Stimulated activated naive B cell treated with anti-CD40 and anti-IgM and Interleukin-4, amounts not matched to agents 10 μg/mL and 1 μg/mL and 100 μg/mL, for 72 hours (primary cell): ENCODE measurements around the gene LDLRAD3.

Experiments used
- ATAC-seq, 2 donors: fragments of 150-1000 bp; cut with Tn5 transposase; replicated peaks; 2 replicates each; pipeline ENCODE4 v1.10.0; 2021; ENCODE audit warnings: moderate library complexity in 1 of 2
- DNase-seq: peaks from one replicate; pipeline ENCODE4 v3.0.0; 2021
- H3K27ac Mint-ChIP-seq: one replicate; pipeline ENCODE4 v1.8.0; 2022; ENCODE audit warnings: mild to moderate bottlenecking, mixed read lengths
- H3K27me3 Mint-ChIP-seq, 2 donors: one replicate each; pipeline ENCODE4 v1.8.0; 2022; ENCODE audit warnings: mixed read lengths in 2 of 2
- H3K36me3 Mint-ChIP-seq, 2 donors: one replicate each; pipeline ENCODE4 v1.8.0; 2022; ENCODE audit warnings: mixed read lengths in 2 of 2, mild to moderate bottlenecking in 1 of 2
- H3K4me1 Mint-ChIP-seq, 2 donors: one replicate each; pipeline ENCODE4 v1.8.0; 2022; ENCODE audit warnings: mixed read lengths in 2 of 2, mild to moderate bottlenecking in 1 of 2
- H3K4me3 Mint-ChIP-seq, 2 donors: one replicate each; pipeline ENCODE4 v1.8.0; 2022; ENCODE audit warnings: mild to moderate bottlenecking in 2 of 2, mixed read lengths in 2 of 2, moderate library complexity in 1 of 2
- H3K9me3 Mint-ChIP-seq, 2 donors: one replicate each; pipeline ENCODE4 v1.8.0; 2022; ENCODE audit warnings: mixed read lengths in 2 of 2, mild to moderate bottlenecking in 1 of 2

LDLRAD3 gene

GRCh38 chr11:35912883-35913624, 30.8 kb upstream of the LDLRAD3 start:
- peaks cover 4 to 6% of the 10 kb centered on the region in 2 donors for H3K27me3 Mint-ChIP-seq
- ATAC-seq (no peak), DNase-seq (no peak)
- H3K4me1 Mint-ChIP-seq: no peaks in the 10 kb centered on the region
- no peak overlapping the region for H3K4me3 Mint-ChIP-seq
- no peak overlapping the region for H3K27ac Mint-ChIP-seq
- H3K9me3 Mint-ChIP-seq: peaks cover 0 to 1% of the 10 kb centered on the region in 2 donors
- no peaks in the 10 kb centered on the region for H3K36me3 Mint-ChIP-seq

GRCh38 chr11:35914816-35915215, 29.0 kb upstream of the LDLRAD3 start:
- DNase-seq (no peak), ATAC-seq (no peak)
- no peaks in the 10 kb centered on the region for H3K4me1 Mint-ChIP-seq
- H3K9me3 Mint-ChIP-seq: peaks cover 0 to 1% of the 10 kb centered on the region in 2 donors
- no peak overlapping the region for H3K4me3 Mint-ChIP-seq
- no peak overlapping the region for H3K27ac Mint-ChIP-seq
- H3K27me3 Mint-ChIP-seq: peaks cover 6 to 10% of the 10 kb centered on the region in 2 donors
- H3K36me3 Mint-ChIP-seq: no peaks in the 10 kb centered on the region

DNA sequence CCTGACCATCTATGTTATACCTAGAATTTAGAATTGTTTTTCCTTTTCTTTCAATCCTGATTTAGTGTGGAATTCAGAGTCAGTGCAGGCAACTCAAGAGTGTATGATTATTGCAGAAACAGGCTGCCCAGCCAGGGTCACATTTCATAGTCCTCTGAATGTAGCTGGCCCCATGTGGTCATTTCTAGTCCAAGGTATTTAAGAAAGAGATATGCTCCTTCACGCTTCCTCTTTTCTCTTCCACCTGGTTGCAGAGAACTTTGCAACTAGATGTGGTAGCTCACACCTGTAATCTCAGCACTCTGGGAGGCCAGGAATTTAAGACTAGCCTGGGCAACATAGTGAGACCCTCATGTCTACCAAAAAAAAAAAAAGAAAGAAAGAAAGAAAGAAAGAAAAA, 27.6 kb upstream of the LDLRAD3 start:
- ATAC-seq (no peak), DNase-seq (no peak)
- Mint-ChIP-seq H3K27me3 (peaks cover 6 to 10% of the 10 kb centered on the region in 2 donors), H3K27ac (no peak overlapping the region), H3K36me3 (no peaks in the 10 kb centered on the region), H3K9me3 (peaks cover 0 to 1% of the 10 kb centered on the region in 2 donors), H3K4me3 (no peak overlapping the region), H3K4me1 (no peaks in the 10 kb centered on the region)

DNA sequence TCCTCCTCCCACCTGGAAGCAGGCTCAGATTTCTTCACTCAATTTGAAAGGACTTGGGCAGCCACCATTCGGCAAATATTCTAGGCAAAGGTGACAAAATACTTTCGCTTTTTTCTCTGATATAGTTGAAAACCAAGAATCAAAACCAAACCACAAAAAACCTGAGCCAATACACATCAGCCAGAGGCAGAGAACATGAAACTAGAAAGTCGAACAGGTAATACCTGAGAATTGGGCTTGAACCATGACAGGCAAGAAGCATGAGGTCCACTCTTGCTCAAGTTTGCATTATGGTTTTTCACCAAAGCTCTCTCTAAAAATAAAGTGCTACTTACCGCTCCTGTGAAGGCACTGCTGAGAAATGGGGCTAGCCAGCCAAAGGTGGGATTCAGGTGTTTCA, 26.2 kb upstream of the LDLRAD3 start:
- H3K4me1 Mint-ChIP-seq: no peaks in the 10 kb centered on the region
- peaks cover 0 to 1% of the 10 kb centered on the region in 2 donors for H3K9me3 Mint-ChIP-seq
- H3K27ac Mint-ChIP-seq: no peak overlapping the region
- no peaks in the 10 kb centered on the region for H3K36me3 Mint-ChIP-seq
- ATAC-seq: no peak
- no peak overlapping the region for H3K4me3 Mint-ChIP-seq
- no peak for DNase-seq
- H3K27me3 Mint-ChIP-seq: peaks cover 6 to 10% of the 10 kb centered on the region in 2 donors

- Mint-ChIP-seq H3K4me1 (no peaks in the 10 kb centered on the region), H3K4me3 (no peak overlapping the region), H3K27ac (no peak overlapping the region), H3K9me3 (peaks cover 0 to 1% of the 10 kb centered on the region in 2 donors), H3K36me3 (no peaks in the 10 kb centered on the region), H3K27me3 (peaks cover 6 to 13% of the 10 kb centered on the region in 2 donors)
- ATAC-seq: no peak
- DNase-seq: no peak
These were observed 25.1 kb upstream of the LDLRAD3 start for GRCh38 chr11:35918716-35919115.

- H3K36me3 Mint-ChIP-seq: no peaks in the 10 kb centered on the region
- no peak overlapping the region for H3K27ac Mint-ChIP-seq
- H3K4me3 Mint-ChIP-seq: no peak overlapping the region
- no peaks in the 10 kb centered on the region for H3K4me1 Mint-ChIP-seq
- DNase-seq (no peak), ATAC-seq (no peak)
- H3K9me3 Mint-ChIP-seq: no peaks in the 10 kb centered on the region
- H3K27me3 Mint-ChIP-seq: peaks cover 6 to 10% of the 10 kb centered on the region in 2 donors
These were observed 24.6 kb upstream of the LDLRAD3 start for GRCh38 chr11:35919244-35919643.

GRCh38 chr11:35923452-35923851, 20.4 kb upstream of the LDLRAD3 start:
- no peaks in the 10 kb centered on the region for H3K4me1 Mint-ChIP-seq
- H3K36me3 Mint-ChIP-seq: no peaks in the 10 kb centered on the region
- no peak overlapping the region for H3K4me3 Mint-ChIP-seq
- peaks cover 7 to 14% of the 10 kb centered on the region in 2 donors for H3K27me3 Mint-ChIP-seq
- ATAC-seq (no peak), DNase-seq (no peak)
- H3K9me3 Mint-ChIP-seq: no peaks in the 10 kb centered on the region
- no peak overlapping the region for H3K27ac Mint-ChIP-seq

- Mint-ChIP-seq H3K36me3 (no peaks in the 10 kb centered on the region), H3K9me3 (no peaks in the 10 kb centered on the region), H3K4me3 (no peak overlapping the region), H3K4me1 (no peaks in the 10 kb centered on the region), H3K27me3 (peaks cover 7 to 9% of the 10 kb centered on the region in 2 donors), H3K27ac (no peak overlapping the region)
- no peak for DNase-seq
- ATAC-seq: no peak
These were observed 19.1 kb upstream of the LDLRAD3 start for GRCh38 chr11:35924811-35925210.

- H3K36me3 Mint-ChIP-seq: no peaks in the 10 kb centered on the region
- no peak for ATAC-seq
These were observed 16.8 kb upstream of the LDLRAD3 start for GRCh38 chr11:35927104-35927503.

DNA sequence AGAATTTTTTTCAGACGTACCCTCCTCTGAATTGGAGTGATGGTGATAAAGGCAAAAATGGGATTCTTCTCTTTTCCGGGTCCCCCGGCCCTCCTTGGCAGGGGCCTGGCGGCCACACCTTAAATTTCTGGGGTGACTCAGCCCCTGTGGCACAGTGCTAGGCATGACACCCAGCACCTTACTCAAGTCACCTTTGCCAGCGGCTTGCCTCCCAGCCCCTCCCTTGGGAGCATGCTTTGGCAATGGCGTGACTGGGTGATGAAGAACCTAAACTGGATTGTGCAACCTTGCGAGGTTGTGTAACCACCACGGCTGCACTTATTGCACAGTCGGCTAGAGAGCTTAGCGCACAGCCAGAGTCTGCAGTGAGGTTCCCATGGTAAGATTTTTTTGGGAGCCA, 16.2 kb upstream of the LDLRAD3 start:
- H3K36me3 Mint-ChIP-seq: no peaks in the 10 kb centered on the region
- ATAC-seq (no peak), DNase-seq (no peak)
- H3K27ac Mint-ChIP-seq: no peak overlapping the region
- H3K4me3 Mint-ChIP-seq: no peak overlapping the region
- peaks cover 0 to 5% of the 10 kb centered on the region in 2 donors for H3K9me3 Mint-ChIP-seq
- no peaks in the 10 kb centered on the region for H3K4me1 Mint-ChIP-seq
- peaks cover 7 to 14% of the 10 kb centered on the region in 2 donors for H3K27me3 Mint-ChIP-seq

More at GRCh38 chr11:35927104-35927503, 16.8 kb upstream of the LDLRAD3 start:
- peaks cover 7 to 12% of the 10 kb centered on the region in 2 donors for H3K27me3 Mint-ChIP-seq
- H3K4me3 Mint-ChIP-seq: no peak overlapping the region
- no peak for DNase-seq
- H3K4me1 Mint-ChIP-seq: no peaks in the 10 kb centered on the region
- no peak overlapping the region for H3K27ac Mint-ChIP-seq
- H3K9me3 Mint-ChIP-seq: peaks cover 0 to 3% of the 10 kb centered on the region in 2 donors

- Mint-ChIP-seq H3K27me3 (peaks cover 7 to 10% of the 10 kb centered on the region in 2 donors), H3K36me3 (no peaks in the 10 kb centered on the region)
- no peak for ATAC-seq
These were observed 15.0 kb upstream of the LDLRAD3 start for GRCh38 chr11:35928688-35929395.

GRCh38 chr11:35930466-35930865, 13.4 kb upstream of the LDLRAD3 start:
- ATAC-seq (no peak), DNase-seq (no peak)
- Mint-ChIP-seq H3K36me3 (no peaks in the 10 kb centered on the region), H3K9me3 (peaks cover 0 to 5% of the 10 kb centered on the region in 2 donors), H3K27me3 (peaks cover 13 to 20% of the 10 kb centered on the region in 2 donors), H3K4me3 (no peak overlapping the region), H3K27ac (no peak overlapping the region), H3K4me1 (no peaks in the 10 kb centered on the region)

More at GRCh38 chr11:35928688-35929395, 15.0 kb upstream of the LDLRAD3 start:
- no peak overlapping the region for H3K27ac Mint-ChIP-seq
- no peaks in the 10 kb centered on the region for H3K4me1 Mint-ChIP-seq
- DNase-seq: no peak
- H3K4me3 Mint-ChIP-seq: no peak overlapping the region
- H3K9me3 Mint-ChIP-seq: peaks cover 0 to 5% of the 10 kb centered on the region in 2 donors

DNA sequence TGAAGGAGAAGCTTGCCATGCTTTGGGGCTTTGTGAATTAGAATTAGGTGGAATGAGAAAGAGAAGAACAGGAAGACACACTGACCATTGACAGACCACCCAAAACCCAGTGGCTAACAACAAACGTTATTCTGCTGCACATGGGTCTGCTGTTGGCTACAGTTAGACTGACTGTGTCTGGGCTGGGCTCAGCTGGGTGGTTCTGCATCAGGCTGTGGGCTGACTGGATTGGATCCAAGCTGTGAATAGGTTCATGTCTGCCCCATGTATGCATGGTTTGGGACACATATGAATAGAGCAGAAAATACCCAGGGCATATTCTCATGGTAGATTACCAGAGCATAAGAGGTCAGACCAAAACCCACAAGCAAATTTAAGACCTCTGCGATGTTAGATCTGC, 11.7 kb upstream of the LDLRAD3 start:
- DNase-seq: no peak
- no peak overlapping the region for H3K4me3 Mint-ChIP-seq
- H3K27ac Mint-ChIP-seq: no peak overlapping the region
- peaks cover 19 to 21% of the 10 kb centered on the region in 2 donors for H3K27me3 Mint-ChIP-seq
- H3K9me3 Mint-ChIP-seq: peaks cover 0 to 5% of the 10 kb centered on the region in 2 donors
- H3K36me3 Mint-ChIP-seq: no peaks in the 10 kb centered on the region
- H3K4me1 Mint-ChIP-seq: no peaks in the 10 kb centered on the region
- ATAC-seq: no peak

- H3K27ac Mint-ChIP-seq: no peak overlapping the region
- no peaks in the 10 kb centered on the region for H3K36me3 Mint-ChIP-seq
- H3K27me3 Mint-ChIP-seq: peaks cover 21 to 24% of the 10 kb centered on the region in 2 donors
- peaks cover 0 to 5% of the 10 kb centered on the region in 2 donors for H3K9me3 Mint-ChIP-seq
- no peak for DNase-seq
- ATAC-seq: no peak
- no peaks in the 10 kb centered on the region for H3K4me1 Mint-ChIP-seq
- H3K4me3 Mint-ChIP-seq: no peak overlapping the region
These were observed 11.1 kb upstream of the LDLRAD3 start for GRCh38 chr11:35932681-35933319.
